Peyer's patch (tissue), 4 donors: ENCODE data around the gene INTS4. TPM values are rescaled to one million over a fixed set of nuclear protein-coding genes. Genes with fewer than 3 reads are reported as not detected.

Experiments used
- DNase-seq, 3 donors: peaks; one replicate each; pipeline ENCODE4 v3.0.0-alpha.2; 2017 to 2019
- H3K27ac ChIP-seq, 4 donors: fragments of 200-600 bp; sonication (generic); one replicate each; pipeline ENCODE4 v1.5.1; 2016 to 2019
- H3K27me3 ChIP-seq, 2 donors: fragments of 200-600 bp; sonication (generic); one replicate each; pipeline ENCODE4 v1.5.1; 2019
- H3K36me3 ChIP-seq, 3 donors: fragments of 200-600 bp; sonication (generic); one replicate each; pipeline ENCODE4 v1.5.1; 2016 to 2019
- H3K4me1 ChIP-seq, 4 donors: fragments of 200-600 bp; sonication (generic); one replicate each; pipeline ENCODE4 v1.5.1; 2016 to 2019
- H3K4me3 ChIP-seq, 4 donors: fragments of 200-600 bp; sonication (generic); 1 replicate in 3 of 4; 2 replicates in 1 of 4; pipeline ENCODE4 v1.5.1; 2016 to 2019; ENCODE audit warnings: mild to moderate bottlenecking in 1 of 4
- H3K9me3 ChIP-seq, 4 donors: fragments of 200-600 bp; sonication (generic); one replicate each; pipeline ENCODE4 v1.5.1; 2016 to 2019; ENCODE audit warnings: mild to moderate bottlenecking in 1 of 4
- POLR2A ChIP-seq, 2 donors: fragments of 450-650 bp; IDR thresholded peaks; one replicate each; pipeline ENCODE4 v1.5.1; 2017; ENCODE audit warnings: antibody characterized with exemption in 2 of 2, mild to moderate bottlenecking in 2 of 2, moderate library complexity in 2 of 2
- total RNA-seq, 4 donors: library from RNA; depleted of rRNA; stranded (reverse); fragments of >200 nt; gene quantifications; one replicate each; pipeline ENCODE4 v1.1.0, GENCODE V29; 2016
- TF ChIP-seq, protein P1 (sequence below), 6 experiments: fragments of 450-650 bp in 4 of 6; fragments of 200-600 bp in 2 of 6; sonication (generic) in 1 of 6; IDR thresholded peaks; one replicate each; pipeline ENCODE4 v1.5.1; 2017 to 2019; ENCODE audit warnings: antibody characterized with exemption in 6 of 6, mild to moderate bottlenecking in 3 of 6, moderate library complexity in 1 of 6

Gene INTS4
- total RNA-seq, 4 donors from 2014 or later = 38.9 to 68.5 (median 57.5) TPM

- Histone ChIP-seq H3K4me3 (no peak overlapping the region), H3K4me1 (no peaks in the 10 kb centered on the region), H3K27ac (no peak overlapping the region), H3K9me3 (no peaks in the 10 kb centered on the region), H3K36me3 (peaks cover 0 to 49% (median 0%) of the 10 kb centered on the region in 3 donors), H3K27me3 (no peaks in the 10 kb centered on the region)
- TF ChIP-seq POLR2A (IDR thresholded peaks at IDR 0.05) = no peak
- TF ChIP-seq, protein P1, sequence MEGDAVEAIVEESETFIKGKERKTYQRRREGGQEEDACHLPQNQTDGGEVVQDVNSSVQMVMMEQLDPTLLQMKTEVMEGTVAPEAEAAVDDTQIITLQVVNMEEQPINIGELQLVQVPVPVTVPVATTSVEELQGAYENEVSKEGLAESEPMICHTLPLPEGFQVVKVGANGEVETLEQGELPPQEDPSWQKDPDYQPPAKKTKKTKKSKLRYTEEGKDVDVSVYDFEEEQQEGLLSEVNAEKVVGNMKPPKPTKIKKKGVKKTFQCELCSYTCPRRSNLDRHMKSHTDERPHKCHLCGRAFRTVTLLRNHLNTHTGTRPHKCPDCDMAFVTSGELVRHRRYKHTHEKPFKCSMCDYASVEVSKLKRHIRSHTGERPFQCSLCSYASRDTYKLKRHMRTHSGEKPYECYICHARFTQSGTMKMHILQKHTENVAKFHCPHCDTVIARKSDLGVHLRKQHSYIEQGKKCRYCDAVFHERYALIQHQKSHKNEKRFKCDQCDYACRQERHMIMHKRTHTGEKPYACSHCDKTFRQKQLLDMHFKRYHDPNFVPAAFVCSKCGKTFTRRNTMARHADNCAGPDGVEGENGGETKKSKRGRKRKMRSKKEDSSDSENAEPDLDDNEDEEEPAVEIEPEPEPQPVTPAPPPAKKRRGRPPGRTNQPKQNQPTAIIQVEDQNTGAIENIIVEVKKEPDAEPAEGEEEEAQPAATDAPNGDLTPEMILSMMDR (IDR thresholded peaks at IDR 0.05) = no peak
- no peak for DNase-seq
Observed at GRCh38 chr11:77876045-77876444, 118.4 kb downstream of the INTS4 start.

DNA sequence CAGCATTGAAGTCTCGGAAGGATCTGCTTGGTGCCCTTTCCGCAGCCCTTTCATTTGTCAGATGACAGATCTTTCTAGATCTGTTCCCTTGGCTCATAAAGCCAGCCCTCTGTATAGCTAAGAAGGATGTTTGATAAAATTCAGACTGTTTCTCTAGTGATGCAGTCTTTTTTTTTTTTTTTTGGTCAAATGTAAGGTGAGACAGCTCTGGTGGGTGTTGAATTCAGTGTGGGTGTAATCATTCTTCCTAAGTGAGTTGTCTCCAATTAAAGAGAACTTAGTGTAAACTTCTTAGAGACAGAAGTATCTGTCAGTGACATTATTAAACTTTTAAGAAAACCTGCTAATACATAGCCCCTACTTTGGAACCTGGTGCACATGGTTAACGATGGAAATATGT lies 120.3 kb downstream of the INTS4 start:
- Histone ChIP-seq H3K9me3 (no peaks in the 10 kb centered on the region), H3K36me3 (peaks cover 0 to 37% (median 0%) of the 10 kb centered on the region in 3 donors), H3K27ac (no peak overlapping the region), H3K4me1 (no peaks in the 10 kb centered on the region), H3K27me3 (no peaks in the 10 kb centered on the region), H3K4me3 (no peak overlapping the region)
- TF ChIP-seq, protein P1 (IDR thresholded peaks at IDR 0.05) = no peak
- no peak for TF ChIP-seq POLR2A (IDR thresholded peaks at IDR 0.05)
- no peak for DNase-seq

- Histone ChIP-seq H3K4me1 (no peaks in the 10 kb centered on the region), H3K27ac (no peak overlapping the region), H3K4me3 (no peak overlapping the region), H3K27me3 (no peaks in the 10 kb centered on the region), H3K9me3 (no peaks in the 10 kb centered on the region), H3K36me3 (peaks cover 0 to 31% (median 0%) of the 10 kb centered on the region in 3 donors)
- no peak for TF ChIP-seq POLR2A (IDR thresholded peaks at IDR 0.05)
- TF ChIP-seq, protein P1 (IDR thresholded peaks at IDR 0.05) = no peak
- DNase-seq = no peak
Observed at GRCh38 chr11:77873345-77873744, 121.1 kb downstream of the INTS4 start.

DNA sequence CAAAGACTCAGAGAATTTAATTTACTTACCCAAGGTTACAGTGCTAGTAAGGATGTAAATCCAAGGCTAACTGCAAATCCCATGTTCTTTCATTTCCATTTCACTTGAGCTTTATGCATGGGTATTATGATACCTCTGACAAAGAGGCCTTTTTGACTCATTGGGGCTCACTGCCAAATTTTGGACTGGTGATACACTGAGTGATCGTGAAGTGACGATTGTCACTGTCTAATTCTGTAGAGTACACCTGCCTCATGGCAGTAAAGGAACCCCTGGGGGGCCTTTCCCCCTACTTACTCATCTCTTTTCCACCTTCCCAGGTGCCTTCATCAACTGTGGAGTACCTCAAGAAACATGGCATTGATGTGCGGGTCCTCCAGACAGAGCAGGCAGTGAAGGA lies 122.6 kb downstream of the INTS4 start:
- H3K4me1 ChIP-seq = no peaks in the 10 kb centered on the region

GRCh38 chr11:77868744-77869143 lies 125.7 kb downstream of the INTS4 start:
- no peak for DNase-seq
- H3K27ac ChIP-seq = no peak overlapping the region
- no peaks in the 10 kb centered on the region for H3K9me3 ChIP-seq
- no peak for TF ChIP-seq POLR2A (IDR thresholded peaks at IDR 0.05)
- H3K4me3 ChIP-seq = no peak overlapping the region
- no peaks in the 10 kb centered on the region for H3K27me3 ChIP-seq
- H3K36me3 ChIP-seq = peaks cover 0 to 18% (median 0%) of the 10 kb centered on the region in 3 donors
- no peaks in the 10 kb centered on the region for H3K4me1 ChIP-seq

More for the DNA sequence above, 122.6 kb downstream of the INTS4 start:
- no peak overlapping the region for H3K4me3 ChIP-seq
- no peak overlapping the region for H3K27ac ChIP-seq
- H3K36me3 ChIP-seq = peaks cover 0 to 27% (median 0%) of the 10 kb centered on the region in 3 donors
- H3K9me3 ChIP-seq = no peaks in the 10 kb centered on the region
- no peaks in the 10 kb centered on the region for H3K27me3 ChIP-seq
- no peak for DNase-seq
- no peak for TF ChIP-seq POLR2A (IDR thresholded peaks at IDR 0.05)
- TF ChIP-seq, protein P1 (IDR thresholded peaks at IDR 0.05) = no peak

DNA sequence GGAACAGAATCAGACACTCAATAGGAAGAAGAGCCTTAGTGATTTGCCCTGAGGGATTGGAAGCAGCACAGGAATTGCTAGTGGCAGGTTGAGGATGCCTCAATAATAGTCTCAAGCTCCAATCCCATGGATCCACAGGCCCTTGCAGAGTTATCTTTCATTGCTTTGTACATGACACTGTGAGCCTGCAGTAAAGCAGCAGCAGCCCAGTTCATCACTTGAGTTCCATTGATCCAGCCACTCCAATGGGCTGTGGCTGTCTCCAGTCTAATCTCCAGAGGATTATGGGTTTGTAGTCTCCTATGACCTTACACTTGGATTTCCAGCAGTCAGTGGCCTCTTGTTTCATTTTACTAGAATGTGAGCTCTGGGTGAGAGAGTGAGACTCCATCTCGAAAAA lies 128.1 kb downstream of the INTS4 start:
- Histone ChIP-seq H3K27me3 (no peaks in the 10 kb centered on the region), H3K27ac (no peak overlapping the region), H3K4me3 (no peak overlapping the region), H3K4me1 (no peaks in the 10 kb centered on the region), H3K9me3 (no peaks in the 10 kb centered on the region), H3K36me3 (peaks cover 0 to 5% (median 0%) of the 10 kb centered on the region in 3 donors)
- DNase-seq = no peak
- no peak for TF ChIP-seq POLR2A (IDR thresholded peaks at IDR 0.05)
- TF ChIP-seq, protein P1 (IDR thresholded peaks at IDR 0.05) = no peak
